Chondrocyte (in vitro differentiated cells): Measurements from ENCODE around the gene HAP1. TPM values are rescaled to one million over a fixed set of nuclear protein-coding genes. Genes with fewer than 3 reads are reported as not detected.
A peak's percentile ranks its signal among the peaks of the same experiment; 100 is the strongest.
"Not testable (repeated sequence)": the region's sequence is repeated elsewhere in the genome, so short reads cannot be mapped to it uniquely, and the experiment has no call there.

ENCODE experiments used
- DNase-seq: peaks from one replicate; pipeline ENCODE4 v3.0.0; 2021; ENCODE audit warnings: mixed read lengths, low spot score
- H3K27ac Mint-ChIP-seq: one replicate; pipeline ENCODE4 v1.8.0; 2021; ENCODE audit warnings: mild to moderate bottlenecking, moderate library complexity, mixed read lengths; ENCODE audit not compliant: unreplicated experiment
- H3K27me3 Mint-ChIP-seq: 2 replicates; pipeline ENCODE4 v1.8.0; 2021; ENCODE audit warnings: low read depth, mixed read lengths
- H3K36me3 Mint-ChIP-seq: 2 replicates; pipeline ENCODE4 v1.8.0; 2021; ENCODE audit warnings: low read depth, mixed read lengths
- H3K4me1 Mint-ChIP-seq: 2 replicates; pipeline ENCODE4 v1.8.0; 2021; ENCODE audit warnings: low read depth, mild to moderate bottlenecking, mixed read lengths
- H3K4me3 Mint-ChIP-seq: one replicate; pipeline ENCODE4 v1.8.0; 2021; ENCODE audit warnings: mild to moderate bottlenecking, moderate library complexity, mixed read lengths; ENCODE audit not compliant: unreplicated experiment
- H3K9me3 Mint-ChIP-seq: 2 replicates; pipeline ENCODE4 v1.8.0; 2021; ENCODE audit warnings: low read depth, mixed read lengths
- total RNA-seq: library from RNA; stranded (reverse); gene quantifications from 3 replicates; pipeline ENCODE4 v1.2.1, GENCODE V29; 2021
- TF ChIP-seq, protein P1 (sequence below): fragments of 200-600 bp; sonication (generic); IDR thresholded peaks from 2 replicates; pipeline ENCODE4 v1.5.0; 2021; ENCODE audit warnings: antibody characterized with exemption, mild to moderate bottlenecking, moderate library complexity

Gene HAP1
- total RNA-seq, 1 donor from 2014 or later = not detected

DNA sequence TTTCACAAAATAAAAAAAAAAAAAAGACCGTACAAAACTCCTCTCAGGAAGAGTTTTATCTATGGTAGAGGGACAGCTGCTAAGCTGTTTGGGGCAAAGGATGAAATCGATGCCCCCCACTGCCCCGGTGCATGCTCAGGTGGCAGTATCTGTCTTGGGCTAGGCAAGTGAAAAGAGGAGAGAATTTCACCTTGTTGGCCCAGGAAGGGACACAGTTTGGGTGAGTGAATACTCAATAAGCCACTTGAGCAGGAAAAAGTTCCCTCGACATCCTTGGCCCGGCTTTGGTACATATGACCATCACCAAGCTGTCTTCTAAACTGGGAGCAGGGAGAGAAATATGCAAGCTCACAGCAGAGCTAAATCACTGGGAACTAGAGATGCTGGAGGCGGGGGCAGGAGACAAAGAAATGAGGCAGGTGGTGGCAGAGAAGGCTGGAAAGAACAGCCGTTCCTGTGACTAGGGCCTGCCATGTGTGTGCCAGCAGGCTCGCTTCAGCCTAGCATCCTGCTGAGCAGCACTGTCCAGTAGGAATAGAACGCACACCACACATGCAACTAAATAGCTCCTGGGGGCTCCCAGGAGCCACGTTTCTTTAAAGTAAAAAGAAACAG is 53.9 kb downstream of the HAP1 start:
- DNase-seq = no peak

DNA sequence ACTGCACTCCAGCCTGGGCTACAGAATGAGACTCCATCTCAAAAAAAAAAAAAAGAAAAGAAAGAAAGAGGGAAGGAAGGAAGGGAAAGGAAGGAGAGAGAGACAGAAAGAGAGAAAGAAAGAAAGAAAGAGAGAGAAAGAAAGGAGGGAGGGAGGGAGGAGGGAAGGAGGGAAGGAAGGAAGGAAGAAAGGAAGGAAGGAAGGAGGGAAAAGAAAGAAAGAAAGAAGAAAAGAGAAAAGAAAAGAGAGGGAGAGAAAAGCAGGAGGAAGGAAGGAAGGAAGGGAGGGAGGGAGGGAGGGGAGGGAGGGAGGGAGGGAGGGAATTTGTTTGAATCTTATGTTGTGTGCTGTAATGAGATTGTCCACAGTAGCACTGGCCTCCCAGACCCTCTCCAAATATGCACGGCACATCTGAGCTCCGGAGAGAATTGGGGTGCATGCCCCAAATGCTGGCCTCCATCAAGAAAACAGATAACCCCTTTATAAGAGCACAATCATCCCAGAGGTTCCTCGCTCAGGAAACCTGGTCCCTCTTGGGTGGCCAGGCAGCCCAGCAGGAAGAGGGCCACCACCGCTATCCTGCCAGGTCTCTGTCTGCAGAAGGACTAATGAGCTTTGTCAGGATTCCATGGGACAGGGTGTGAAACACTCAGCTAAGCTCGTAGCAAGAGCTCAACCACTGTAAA is 54.6 kb downstream of the HAP1 start:
- TF ChIP-seq, protein P1, sequence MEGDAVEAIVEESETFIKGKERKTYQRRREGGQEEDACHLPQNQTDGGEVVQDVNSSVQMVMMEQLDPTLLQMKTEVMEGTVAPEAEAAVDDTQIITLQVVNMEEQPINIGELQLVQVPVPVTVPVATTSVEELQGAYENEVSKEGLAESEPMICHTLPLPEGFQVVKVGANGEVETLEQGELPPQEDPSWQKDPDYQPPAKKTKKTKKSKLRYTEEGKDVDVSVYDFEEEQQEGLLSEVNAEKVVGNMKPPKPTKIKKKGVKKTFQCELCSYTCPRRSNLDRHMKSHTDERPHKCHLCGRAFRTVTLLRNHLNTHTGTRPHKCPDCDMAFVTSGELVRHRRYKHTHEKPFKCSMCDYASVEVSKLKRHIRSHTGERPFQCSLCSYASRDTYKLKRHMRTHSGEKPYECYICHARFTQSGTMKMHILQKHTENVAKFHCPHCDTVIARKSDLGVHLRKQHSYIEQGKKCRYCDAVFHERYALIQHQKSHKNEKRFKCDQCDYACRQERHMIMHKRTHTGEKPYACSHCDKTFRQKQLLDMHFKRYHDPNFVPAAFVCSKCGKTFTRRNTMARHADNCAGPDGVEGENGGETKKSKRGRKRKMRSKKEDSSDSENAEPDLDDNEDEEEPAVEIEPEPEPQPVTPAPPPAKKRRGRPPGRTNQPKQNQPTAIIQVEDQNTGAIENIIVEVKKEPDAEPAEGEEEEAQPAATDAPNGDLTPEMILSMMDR = no peak
- Mint-ChIP-seq H3K36me3 (no peaks in the 10 kb centered on the region), H3K4me3 (no peak overlapping the region), H3K27me3 (no peaks in the 10 kb centered on the region), H3K9me3 (no peaks in the 10 kb centered on the region), H3K4me1 (peaks cover 21% of the 10 kb centered on the region), H3K27ac (no peak overlapping the region)
- DNase-seq = no peak

More for the DNA sequence above, 53.9 kb downstream of the HAP1 start:
- Mint-ChIP-seq H3K4me3 (no peak overlapping the region), H3K9me3 (no peaks in the 10 kb centered on the region), H3K27me3 (no peaks in the 10 kb centered on the region), H3K4me1 (peaks cover 21% of the 10 kb centered on the region), H3K36me3 (no peaks in the 10 kb centered on the region), H3K27ac (no peak overlapping the region)
- TF ChIP-seq, protein P1 = no peak

- H3K36me3 Mint-ChIP-seq = no peaks in the 10 kb centered on the region
- no peaks in the 10 kb centered on the region for H3K9me3 Mint-ChIP-seq
- H3K27ac Mint-ChIP-seq = peak overlapping the region; percentile 73
- peaks cover 21% of the 10 kb centered on the region for H3K4me1 Mint-ChIP-seq
- H3K4me3 Mint-ChIP-seq = peak overlapping the region; percentile 40
- no peaks in the 10 kb centered on the region for H3K27me3 Mint-ChIP-seq
- no peak for DNase-seq
- TF ChIP-seq, protein P1 = peak; percentile 27
Measured at GRCh38 chr17:41678907-41679739, 55.3 kb downstream of the HAP1 start.

DNA sequence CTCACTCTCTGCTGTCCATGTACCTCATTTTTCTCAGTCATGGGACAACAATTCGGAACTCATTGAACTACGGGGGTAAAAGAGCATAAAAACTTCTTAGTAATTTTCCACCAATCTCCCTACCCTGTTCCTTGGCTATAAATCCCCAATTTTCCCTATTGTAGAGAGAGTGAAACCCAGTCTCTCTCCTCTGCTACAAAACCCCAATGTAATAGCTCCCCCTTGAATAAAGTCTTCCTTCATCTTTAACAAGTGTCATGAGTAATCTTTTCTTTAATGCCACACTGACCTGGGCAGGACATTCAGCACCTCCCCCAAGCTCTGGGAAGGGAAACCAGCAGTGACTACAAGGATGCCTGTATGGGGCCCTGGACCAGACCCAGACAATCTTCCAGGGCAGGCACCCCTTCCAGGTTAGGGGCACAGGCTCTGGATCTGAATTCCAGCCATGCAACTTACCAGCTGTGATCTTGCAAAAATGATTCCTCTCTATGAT is 56.0 kb downstream of the HAP1 start:
- Mint-ChIP-seq H3K4me1 (peaks cover 21% of the 10 kb centered on the region), H3K27ac (peak overlapping the region; percentile 73), H3K36me3 (no peaks in the 10 kb centered on the region), H3K4me3 (peak overlapping the region; percentile 40), H3K27me3 (no peaks in the 10 kb centered on the region), H3K9me3 (no peaks in the 10 kb centered on the region)
- TF ChIP-seq, protein P1 = no peak
- no peak for DNase-seq

DNA sequence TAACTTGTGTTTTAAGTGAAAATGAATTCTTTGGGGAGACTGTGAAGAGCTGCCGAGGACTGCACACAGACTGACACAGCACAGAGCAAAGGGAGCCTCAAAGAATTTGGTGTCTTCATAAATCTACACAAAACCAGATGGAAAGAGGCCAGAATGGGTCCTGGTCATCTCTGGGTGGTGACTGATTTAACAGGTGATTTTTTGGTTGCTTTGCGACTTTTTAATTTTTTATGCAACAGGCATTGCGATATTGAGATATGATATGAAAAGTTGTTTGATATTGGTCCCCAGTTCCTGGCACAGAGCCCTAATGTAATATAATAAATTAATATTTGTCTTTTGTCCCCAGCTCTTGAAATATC is 58.4 kb downstream of the HAP1 start:
- peak overlapping the region; percentile 32 for H3K27ac Mint-ChIP-seq

GRCh38 chr17:41675157-41676057 is 59.0 kb downstream of the HAP1 start:
- not testable (repeated sequence) for H3K27me3 Mint-ChIP-seq, H3K4me3 Mint-ChIP-seq, H3K9me3 Mint-ChIP-seq, DNase-seq, H3K36me3 Mint-ChIP-seq
- peak overlapping the region; percentile 32 for H3K27ac Mint-ChIP-seq
- peaks cover 21% of the 10 kb centered on the region for H3K4me1 Mint-ChIP-seq

More for the DNA sequence above, 58.4 kb downstream of the HAP1 start:
- no peaks in the 10 kb centered on the region for H3K36me3 Mint-ChIP-seq
- no peaks in the 10 kb centered on the region for H3K27me3 Mint-ChIP-seq
- no peak for DNase-seq
- H3K9me3 Mint-ChIP-seq = no peaks in the 10 kb centered on the region
- TF ChIP-seq, protein P1 = no peak
- no peak overlapping the region for H3K4me3 Mint-ChIP-seq
- H3K4me1 Mint-ChIP-seq = peaks cover 21% of the 10 kb centered on the region
